GM23338 (cell line): Measurements from ENCODE around the gene MCM9. TPM values are rescaled to one million over a fixed set of nuclear protein-coding genes. Genes with fewer than 3 reads are reported as not detected.

ENCODE experiments used
- NANOG ChIP-seq: IDR thresholded peaks from 2 replicates; pipeline ENCODE4 v1.6.1; 2016; ENCODE audit warnings: antibody characterized with exemption, borderline replicate concordance
- POLR2AphosphoS5 ChIP-seq: IDR thresholded peaks from 2 replicates; pipeline ENCODE4 v1.6.1; 2016; ENCODE audit warnings: antibody characterized with exemption, low read depth
- ZNF114 ChIP-seq: fragments of 250-450 bp; sonication (Bioruptor Pico); IDR thresholded peaks from 2 replicates; pipeline ENCODE4 v1.5.0; 2020; ENCODE audit warnings: mild to moderate bottlenecking, moderate library complexity
- polyA plus RNA-seq: library from polyadenylated mRNA; unstranded; fragments of >200 nt; fragmentation: Nextera tagmentation; extraction: Ambion mirVana; gene quantifications from 2 replicates; pipeline ENCODE4 v1.2.1, GENCODE V29; 2016
- total RNA-seq: library from RNA; depleted of rRNA; stranded (reverse); fragments of >200 nt; shearing (Covaris generic); gene quantifications from 2 replicates; pipeline ENCODE4 v1.2.3, GENCODE V29; 2014
- TF ChIP-seq, protein P1 (sequence below): fragments of 250-450 bp; sonication (Bioruptor Pico); IDR thresholded peaks from 2 replicates; pipeline ENCODE4 v1.5.0; 2020; ENCODE audit warnings: mild to moderate bottlenecking, moderate library complexity
- TF ChIP-seq, protein P2 (sequence below): IDR thresholded peaks from one replicate; pipeline ENCODE4 v1.6.1; 2018; ENCODE audit warnings: antibody characterized with exemption; ENCODE audit not compliant: unreplicated experiment
- TF ChIP-seq, protein P3 (sequence below): IDR thresholded peaks from 2 replicates; pipeline ENCODE4 v1.6.1; 2016; ENCODE audit warnings: antibody characterized with exemption
- TF ChIP-seq, protein P4 (sequence below), 2 experiments: fragments of 200-600 bp in 1 of 2; sonication (generic) in 1 of 2; conservative IDR thresholded peaks; 2 replicates each; pipeline versions ENCODE4 v1.5.1 to v1.6.1; 2016 to 2017; ENCODE audit warnings: antibody characterized with exemption in 2 of 2, low read depth in 2 of 2, mild to moderate bottlenecking in 2 of 2, moderate library complexity in 1 of 2

Gene MCM9
- total and polyA plus RNA-seq, 2 experiments from 2014 or later: 14.9 to 16.6 TPM

DNA sequence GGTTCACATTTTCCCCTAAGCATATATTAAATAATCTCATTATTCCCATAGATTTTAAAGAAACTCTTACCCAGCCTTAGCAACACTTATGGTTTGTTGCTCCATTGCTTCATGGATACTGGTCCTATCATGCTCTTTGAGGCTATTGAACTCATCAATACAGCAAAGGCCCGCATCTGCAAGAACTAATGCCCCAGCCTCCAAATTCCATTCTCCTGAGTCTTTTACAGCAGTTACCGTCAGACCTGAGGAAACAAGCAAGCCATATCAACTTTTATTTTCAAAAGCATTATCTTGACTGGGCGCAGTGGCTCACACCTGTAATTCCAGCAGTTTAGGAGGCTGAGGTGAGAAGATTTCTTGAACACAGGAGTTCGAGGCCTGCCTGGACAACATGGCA, 78.7 kb downstream of the MCM9 start (continued):
- TF ChIP-seq, protein P1, sequence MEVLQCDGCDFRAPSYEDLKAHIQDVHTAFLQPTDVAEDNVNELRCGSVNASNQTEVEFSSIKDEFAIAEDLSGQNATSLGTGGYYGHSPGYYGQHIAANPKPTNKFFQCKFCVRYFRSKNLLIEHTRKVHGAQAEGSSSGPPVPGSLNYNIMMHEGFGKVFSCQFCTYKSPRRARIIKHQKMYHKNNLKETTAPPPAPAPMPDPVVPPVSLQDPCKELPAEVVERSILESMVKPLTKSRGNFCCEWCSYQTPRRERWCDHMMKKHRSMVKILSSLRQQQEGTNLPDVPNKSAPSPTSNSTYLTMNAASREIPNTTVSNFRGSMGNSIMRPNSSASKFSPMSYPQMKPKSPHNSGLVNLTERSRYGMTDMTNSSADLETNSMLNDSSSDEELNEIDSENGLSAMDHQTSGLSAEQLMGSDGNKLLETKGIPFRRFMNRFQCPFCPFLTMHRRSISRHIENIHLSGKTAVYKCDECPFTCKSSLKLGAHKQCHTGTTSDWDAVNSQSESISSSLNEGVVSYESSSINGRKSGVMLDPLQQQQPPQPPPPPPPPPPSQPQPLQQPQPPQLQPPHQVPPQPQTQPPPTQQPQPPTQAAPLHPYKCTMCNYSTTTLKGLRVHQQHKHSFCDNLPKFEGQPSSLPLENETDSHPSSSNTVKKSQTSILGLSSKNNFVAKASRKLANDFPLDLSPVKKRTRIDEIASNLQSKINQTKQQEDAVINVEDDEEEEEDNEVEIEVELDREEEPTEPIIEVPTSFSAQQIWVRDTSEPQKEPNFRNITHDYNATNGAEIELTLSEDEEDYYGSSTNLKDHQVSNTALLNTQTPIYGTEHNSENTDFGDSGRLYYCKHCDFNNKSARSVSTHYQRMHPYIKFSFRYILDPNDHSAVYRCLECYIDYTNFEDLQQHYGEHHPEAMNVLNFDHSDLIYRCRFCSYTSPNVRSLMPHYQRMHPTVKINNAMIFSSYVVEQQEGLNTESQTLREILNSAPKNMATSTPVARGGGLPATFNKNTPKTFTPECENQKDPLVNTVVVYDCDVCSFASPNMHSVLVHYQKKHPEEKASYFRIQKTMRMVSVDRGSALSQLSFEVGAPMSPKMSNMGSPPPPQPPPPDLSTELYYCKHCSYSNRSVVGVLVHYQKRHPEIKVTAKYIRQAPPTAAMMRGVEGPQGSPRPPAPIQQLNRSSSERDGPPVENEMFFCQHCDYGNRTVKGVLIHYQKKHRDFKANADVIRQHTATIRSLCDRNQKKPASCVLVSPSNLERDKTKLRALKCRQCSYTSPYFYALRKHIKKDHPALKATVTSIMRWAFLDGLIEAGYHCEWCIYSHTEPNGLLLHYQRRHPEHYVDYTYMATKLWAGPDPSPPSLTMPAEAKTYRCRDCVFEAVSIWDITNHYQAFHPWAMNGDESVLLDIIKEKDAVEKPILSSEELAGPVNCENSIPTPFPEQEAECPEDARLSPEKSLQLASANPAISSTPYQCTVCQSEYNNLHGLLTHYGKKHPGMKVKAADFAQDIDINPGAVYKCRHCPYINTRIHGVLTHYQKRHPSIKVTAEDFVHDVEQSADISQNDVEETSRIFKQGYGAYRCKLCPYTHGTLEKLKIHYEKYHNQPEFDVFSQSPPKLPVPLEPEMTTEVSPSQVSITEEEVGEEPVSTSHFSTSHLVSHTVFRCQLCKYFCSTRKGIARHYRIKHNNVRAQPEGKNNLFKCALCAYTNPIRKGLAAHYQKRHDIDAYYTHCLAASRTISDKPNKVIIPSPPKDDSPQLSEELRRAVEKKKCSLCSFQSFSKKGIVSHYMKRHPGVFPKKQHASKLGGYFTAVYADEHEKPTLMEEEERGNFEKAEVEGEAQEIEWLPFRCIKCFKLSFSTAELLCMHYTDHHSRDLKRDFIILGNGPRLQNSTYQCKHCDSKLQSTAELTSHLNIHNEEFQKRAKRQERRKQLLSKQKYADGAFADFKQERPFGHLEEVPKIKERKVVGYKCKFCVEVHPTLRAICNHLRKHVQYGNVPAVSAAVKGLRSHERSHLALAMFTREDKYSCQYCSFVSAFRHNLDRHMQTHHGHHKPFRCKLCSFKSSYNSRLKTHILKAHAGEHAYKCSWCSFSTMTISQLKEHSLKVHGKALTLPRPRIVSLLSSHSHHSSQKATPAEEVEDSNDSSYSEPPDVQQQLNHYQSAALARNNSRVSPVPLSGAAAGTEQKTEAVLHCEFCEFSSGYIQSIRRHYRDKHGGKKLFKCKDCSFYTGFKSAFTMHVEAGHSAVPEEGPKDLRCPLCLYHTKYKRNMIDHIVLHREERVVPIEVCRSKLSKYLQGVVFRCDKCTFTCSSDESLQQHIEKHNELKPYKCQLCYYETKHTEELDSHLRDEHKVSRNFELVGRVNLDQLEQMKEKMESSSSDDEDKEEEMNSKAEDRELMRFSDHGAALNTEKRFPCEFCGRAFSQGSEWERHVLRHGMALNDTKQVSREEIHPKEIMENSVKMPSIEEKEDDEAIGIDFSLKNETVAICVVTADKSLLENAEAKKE (CRISPR knock-in tag): no peak
- TF ChIP-seq, protein P2, sequence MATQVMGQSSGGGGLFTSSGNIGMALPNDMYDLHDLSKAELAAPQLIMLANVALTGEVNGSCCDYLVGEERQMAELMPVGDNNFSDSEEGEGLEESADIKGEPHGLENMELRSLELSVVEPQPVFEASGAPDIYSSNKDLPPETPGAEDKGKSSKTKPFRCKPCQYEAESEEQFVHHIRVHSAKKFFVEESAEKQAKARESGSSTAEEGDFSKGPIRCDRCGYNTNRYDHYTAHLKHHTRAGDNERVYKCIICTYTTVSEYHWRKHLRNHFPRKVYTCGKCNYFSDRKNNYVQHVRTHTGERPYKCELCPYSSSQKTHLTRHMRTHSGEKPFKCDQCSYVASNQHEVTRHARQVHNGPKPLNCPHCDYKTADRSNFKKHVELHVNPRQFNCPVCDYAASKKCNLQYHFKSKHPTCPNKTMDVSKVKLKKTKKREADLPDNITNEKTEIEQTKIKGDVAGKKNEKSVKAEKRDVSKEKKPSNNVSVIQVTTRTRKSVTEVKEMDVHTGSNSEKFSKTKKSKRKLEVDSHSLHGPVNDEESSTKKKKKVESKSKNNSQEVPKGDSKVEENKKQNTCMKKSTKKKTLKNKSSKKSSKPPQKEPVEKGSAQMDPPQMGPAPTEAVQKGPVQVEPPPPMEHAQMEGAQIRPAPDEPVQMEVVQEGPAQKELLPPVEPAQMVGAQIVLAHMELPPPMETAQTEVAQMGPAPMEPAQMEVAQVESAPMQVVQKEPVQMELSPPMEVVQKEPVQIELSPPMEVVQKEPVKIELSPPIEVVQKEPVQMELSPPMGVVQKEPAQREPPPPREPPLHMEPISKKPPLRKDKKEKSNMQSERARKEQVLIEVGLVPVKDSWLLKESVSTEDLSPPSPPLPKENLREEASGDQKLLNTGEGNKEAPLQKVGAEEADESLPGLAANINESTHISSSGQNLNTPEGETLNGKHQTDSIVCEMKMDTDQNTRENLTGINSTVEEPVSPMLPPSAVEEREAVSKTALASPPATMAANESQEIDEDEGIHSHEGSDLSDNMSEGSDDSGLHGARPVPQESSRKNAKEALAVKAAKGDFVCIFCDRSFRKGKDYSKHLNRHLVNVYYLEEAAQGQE: no peak
- TF ChIP-seq POLR2AphosphoS5 (no peak), NANOG (no peak), ZNF114 (CRISPR knock-in tag) (no peak)
- TF ChIP-seq, protein P3, sequence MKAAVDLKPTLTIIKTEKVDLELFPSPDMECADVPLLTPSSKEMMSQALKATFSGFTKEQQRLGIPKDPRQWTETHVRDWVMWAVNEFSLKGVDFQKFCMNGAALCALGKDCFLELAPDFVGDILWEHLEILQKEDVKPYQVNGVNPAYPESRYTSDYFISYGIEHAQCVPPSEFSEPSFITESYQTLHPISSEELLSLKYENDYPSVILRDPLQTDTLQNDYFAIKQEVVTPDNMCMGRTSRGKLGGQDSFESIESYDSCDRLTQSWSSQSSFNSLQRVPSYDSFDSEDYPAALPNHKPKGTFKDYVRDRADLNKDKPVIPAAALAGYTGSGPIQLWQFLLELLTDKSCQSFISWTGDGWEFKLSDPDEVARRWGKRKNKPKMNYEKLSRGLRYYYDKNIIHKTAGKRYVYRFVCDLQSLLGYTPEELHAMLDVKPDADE: no peak
- TF ChIP-seq, protein P4, sequence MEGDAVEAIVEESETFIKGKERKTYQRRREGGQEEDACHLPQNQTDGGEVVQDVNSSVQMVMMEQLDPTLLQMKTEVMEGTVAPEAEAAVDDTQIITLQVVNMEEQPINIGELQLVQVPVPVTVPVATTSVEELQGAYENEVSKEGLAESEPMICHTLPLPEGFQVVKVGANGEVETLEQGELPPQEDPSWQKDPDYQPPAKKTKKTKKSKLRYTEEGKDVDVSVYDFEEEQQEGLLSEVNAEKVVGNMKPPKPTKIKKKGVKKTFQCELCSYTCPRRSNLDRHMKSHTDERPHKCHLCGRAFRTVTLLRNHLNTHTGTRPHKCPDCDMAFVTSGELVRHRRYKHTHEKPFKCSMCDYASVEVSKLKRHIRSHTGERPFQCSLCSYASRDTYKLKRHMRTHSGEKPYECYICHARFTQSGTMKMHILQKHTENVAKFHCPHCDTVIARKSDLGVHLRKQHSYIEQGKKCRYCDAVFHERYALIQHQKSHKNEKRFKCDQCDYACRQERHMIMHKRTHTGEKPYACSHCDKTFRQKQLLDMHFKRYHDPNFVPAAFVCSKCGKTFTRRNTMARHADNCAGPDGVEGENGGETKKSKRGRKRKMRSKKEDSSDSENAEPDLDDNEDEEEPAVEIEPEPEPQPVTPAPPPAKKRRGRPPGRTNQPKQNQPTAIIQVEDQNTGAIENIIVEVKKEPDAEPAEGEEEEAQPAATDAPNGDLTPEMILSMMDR (conservative IDR thresholded peaks at IDR 0.05; ENCODE audit: low read depth in 2 of 2): no peak
